ENCODE data around the gene TMEM52.

Gene TMEM52

GRCh38 chr1:1916851-1917251 lies 2.2 kb downstream of the TMEM52 start:
- in situ Hi-C loops (cut with MboI; ENCODE audit: low sequenced_read_pairs) = no loop called here

GRCh38 chr1:1915911-1916840 lies 2.9 kb downstream of the TMEM52 start:
- in situ Hi-C loops (cut with MboI; ENCODE audit: low sequenced_read_pairs) = no loop called here

DNA sequence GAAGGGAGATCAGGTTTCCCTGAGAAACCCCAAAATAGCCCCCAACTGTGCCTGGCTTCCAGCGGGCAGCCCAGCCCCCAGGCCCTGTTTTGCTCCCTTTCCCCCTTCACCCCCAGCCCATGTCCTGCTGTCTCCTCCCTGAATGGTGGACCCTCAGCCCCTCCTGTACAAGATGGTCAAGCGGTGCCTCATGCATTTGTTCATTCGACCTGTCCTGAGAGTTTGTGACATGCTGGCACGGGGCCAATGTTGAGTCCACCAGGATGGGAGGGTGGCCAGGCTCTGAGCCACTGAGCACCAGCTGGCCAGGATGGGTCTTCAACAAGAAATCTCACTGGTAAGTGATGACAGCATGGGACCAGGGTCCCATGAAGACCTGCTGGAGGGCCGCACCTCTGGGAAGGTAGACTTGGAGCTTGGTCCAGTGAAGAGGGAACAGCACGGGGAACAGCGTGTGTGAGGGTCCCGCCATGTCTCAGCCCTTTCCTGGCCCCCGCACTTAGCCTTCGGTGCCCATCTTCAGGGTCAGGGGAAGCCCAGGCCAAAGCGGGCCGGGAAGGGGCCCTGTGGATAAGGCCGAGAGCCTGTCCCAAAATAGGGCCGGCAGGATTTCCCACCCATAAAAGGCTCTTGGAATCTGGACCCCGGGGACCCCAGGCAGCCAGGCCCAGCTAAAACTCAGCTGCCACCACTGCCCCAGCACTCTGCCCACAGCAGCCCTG lies 3.9 kb downstream of the TMEM52 start, which contains the start of gene CALML6:
CALML6 (plus strand) TSS at position 290 of the 722 bp plus-strand sequence; CDS start at position 311, 21 bp downstream.
- in situ Hi-C loops (cut with MboI; ENCODE audit: low sequenced_read_pairs) = no loop called here

GRCh38 chr1:1914101-1914970 lies 4.7 kb downstream of the TMEM52 start:
- in situ Hi-C loops (cut with MboI; ENCODE audit: low sequenced_read_pairs) = no loop called here

GRCh38 chr1:1911350-1912041 lies 7.6 kb downstream of the TMEM52 start:
- in situ Hi-C loops (cut with MboI; ENCODE audit: low sequenced_read_pairs) = no loop called here

DNA sequence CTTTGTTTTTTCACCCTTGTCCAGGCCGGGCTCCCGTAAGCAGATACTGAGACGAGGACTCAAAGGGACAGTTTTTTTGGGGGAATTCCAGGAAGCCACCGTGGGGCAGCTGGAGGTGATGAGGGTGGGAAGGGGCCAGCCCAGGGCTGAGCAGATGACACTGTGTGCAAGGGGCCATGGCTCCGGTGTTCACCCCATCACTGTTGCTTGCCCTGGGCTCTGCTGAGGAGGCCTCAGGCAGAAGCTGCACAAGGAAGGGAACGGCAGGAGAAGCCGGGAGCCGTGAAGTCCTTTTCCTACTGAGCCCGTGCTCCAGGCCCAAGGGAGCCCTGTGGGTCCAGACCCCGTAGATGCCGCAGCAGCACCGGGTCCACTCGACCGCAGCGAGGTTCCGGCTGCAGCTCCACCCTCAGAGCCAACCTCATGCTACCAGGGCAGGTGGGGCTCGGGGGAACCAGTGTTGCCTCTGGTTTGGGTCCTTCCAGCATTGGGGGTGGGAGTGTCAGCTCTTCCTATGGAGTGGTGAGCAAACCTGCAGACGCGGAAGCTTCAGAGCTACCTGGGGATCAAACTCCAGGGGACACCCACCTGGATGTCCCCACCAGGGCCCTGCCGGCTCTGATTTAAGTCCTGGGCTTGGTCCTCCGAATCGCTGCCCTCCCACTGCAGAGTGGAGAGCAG lies 8.3 kb downstream of the TMEM52 start:
- in situ Hi-C loops (cut with MboI; ENCODE audit: low sequenced_read_pairs) = no loop called here

GRCh38 chr1:1910033-1910465 lies 9.0 kb downstream of the TMEM52 start:
- in situ Hi-C loops (cut with MboI; ENCODE audit: low sequenced_read_pairs) = no loop called here

GRCh38 chr1:1908506-1908791 lies 10.6 kb downstream of the TMEM52 start:
- in situ Hi-C loops (cut with MboI; ENCODE audit: low sequenced_read_pairs) = no loop called here

DNA sequence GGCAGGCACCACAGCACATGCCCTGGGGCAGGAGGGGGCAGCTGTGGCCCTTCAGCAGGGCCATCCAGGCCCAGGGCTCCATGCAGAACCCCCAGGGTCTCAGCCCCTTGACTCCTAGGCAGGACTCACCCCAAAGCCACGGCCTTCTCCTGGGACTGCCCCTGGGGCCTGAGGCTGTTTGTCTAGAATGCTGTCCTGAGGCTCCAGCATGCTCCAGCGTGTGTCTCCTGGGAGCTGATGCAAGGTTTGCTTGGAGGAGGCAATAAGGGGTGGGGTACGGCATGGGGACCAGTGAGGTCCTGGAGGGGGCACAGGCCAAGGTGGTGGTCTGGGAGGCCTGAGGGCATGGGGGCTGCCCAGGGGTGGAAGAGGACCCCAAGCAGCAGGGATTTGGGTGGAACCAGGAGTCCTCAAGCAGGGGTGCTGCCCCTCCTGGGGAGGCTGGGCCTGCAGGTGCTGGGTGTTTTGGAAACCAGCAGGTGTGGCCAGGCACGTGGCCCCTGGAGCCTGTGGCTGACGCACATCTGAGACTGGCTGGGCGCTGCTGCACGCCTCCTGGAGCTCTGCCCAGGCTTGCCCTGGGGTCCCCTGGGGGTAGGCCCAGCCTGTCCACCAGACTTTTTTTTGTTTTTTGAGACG lies 11.9 kb downstream of the TMEM52 start:
- in situ Hi-C loops (cut with MboI; ENCODE audit: low sequenced_read_pairs) = no loop called here

DNA sequence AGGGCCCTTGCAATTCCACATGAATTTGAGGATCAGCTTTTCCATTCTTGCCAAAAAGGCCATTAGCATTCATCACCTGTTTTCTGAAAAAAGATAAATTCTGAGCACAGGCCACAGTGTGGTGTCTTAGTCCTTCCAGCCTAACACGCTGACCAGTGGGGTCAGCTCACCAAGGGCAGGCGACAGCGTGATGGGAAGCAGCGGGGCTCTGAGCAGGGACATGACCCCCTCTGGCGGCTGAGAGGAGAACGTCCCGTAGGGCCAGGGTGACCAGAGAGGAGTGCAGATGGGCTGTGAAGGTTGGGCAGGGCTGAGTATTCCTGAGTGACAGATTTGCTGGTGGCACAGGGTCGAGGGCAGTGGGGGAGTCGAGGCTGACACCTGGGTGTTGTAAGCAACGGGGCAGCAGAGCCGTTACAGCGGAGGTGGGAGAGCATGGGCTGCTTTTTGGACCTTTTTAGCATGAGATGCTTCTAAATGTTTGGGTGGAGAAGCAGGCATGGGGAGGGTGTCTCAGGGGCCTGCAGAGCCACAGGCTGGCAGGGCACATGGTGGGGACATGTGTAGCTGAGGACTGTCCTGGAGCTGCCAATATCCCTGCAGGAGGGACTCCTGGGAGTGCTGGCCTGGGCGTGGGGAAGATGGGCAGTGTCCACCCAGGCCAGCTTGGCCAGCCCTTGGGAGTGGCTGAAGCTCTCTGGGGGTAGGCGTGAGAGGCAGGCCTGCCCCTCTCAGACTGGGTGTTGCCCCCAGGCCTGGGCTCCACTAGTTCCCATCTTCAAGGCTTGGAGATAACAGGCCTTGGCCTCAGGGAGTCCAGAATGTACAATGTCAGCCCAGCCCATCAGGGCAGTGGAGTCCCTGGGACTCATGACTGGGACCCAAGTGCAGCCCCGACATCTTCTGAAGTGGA lies 12.6 kb downstream of the TMEM52 start:
- in situ Hi-C loops (cut with MboI; ENCODE audit: low sequenced_read_pairs) = no loop called here

GRCh38 chr1:1903224-1903623 lies 15.9 kb downstream of the TMEM52 start:
- in situ Hi-C loops (cut with MboI; ENCODE audit: low sequenced_read_pairs) = no loop called here

DNA sequence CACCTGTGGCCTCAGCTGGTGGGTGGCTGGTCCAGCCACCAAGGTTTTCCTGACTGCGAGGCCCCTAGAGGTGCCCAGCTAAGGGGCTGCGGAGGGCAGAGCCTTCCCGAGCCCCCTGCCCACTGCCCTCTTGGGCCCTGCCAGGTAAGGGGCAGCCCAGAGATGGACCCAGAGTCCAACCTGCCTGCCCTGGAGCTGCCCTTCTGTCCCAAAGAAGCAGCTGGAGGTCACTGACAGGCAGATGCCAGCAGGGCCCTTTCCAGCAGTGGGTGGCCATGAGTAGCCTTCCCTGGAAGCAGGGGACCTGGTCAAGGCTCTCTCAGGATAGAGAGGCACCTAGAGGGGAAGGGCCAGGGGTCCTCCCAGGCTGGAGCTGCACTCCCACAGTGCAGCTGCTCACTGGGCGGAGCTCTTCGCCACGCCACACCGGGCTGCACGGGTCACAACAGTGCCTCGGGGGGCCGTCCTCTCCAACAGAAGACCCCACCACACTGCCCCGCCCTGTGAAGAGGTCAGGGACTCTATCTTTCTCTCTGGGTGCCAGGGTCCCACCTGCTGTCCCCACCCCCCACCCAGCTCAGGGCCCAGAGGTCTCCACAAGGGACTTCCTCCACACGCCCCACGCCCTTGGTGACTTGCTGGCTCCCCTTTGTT lies 17.3 kb downstream of the TMEM52 start:
- in situ Hi-C loops (cut with MboI; ENCODE audit: low sequenced_read_pairs) = no loop called here

- in situ Hi-C loops (cut with MboI; ENCODE audit: low sequenced_read_pairs) = no loop called here
Observed at GRCh38 chr1:1900883-1901640, 18.0 kb downstream of the TMEM52 start.

- in situ Hi-C loops (cut with MboI; ENCODE audit: low sequenced_read_pairs) = no loop called here
Observed at GRCh38 chr1:1899967-1900327, 19.1 kb downstream of the TMEM52 start.

- in situ Hi-C loops (cut with MboI; ENCODE audit: low sequenced_read_pairs) = no loop called here
Observed at GRCh38 chr1:1899266-1899966, 19.7 kb downstream of the TMEM52 start.

- in situ Hi-C loops (cut with MboI; ENCODE audit: low sequenced_read_pairs) = no loop called here
Observed at GRCh38 chr1:1898246-1898933, 20.7 kb downstream of the TMEM52 start.
